Calu3 (cell line): ENCODE data around the gene TTLL10. TPM values are rescaled to one million over a fixed set of nuclear protein-coding genes. Genes with fewer than 3 reads are reported as not detected.

ENCODE experiments used
- BruUV-seq: library from RNA; stranded (reverse); fragments of 400-500 nt; replicated peaks from 2 replicates; lab custom pipeline; 2021; lab: Mats Ljungman, UMichigan
- CTCF ChIA-PET: fragments of 300-600 bp; sonication (Branson Sonifier 250); formaldehyde crosslinking; loops from one replicate; lab custom pipeline; 2022; ENCODE audit warnings: antibody characterized with exemption; lab: Charles Lee
- DNase-seq: peaks from one replicate; pipeline ENCODE4 v3.0.0; 2022
- H3K27ac Mint-ChIP-seq: one replicate; pipeline ENCODE4 v1.8.0; 2022; ENCODE audit warnings: mixed read lengths; ENCODE audit not compliant: unreplicated experiment
- H3K27me3 Mint-ChIP-seq: one replicate; pipeline ENCODE4 v1.8.0; 2022; ENCODE audit warnings: mixed read lengths; ENCODE audit not compliant: unreplicated experiment
- H3K36me3 Mint-ChIP-seq: one replicate; pipeline ENCODE4 v1.8.0; 2022; ENCODE audit warnings: mild to moderate bottlenecking, moderate library complexity, mixed read lengths; ENCODE audit not compliant: insufficient read depth, unreplicated experiment
- H3K4me1 Mint-ChIP-seq: one replicate; pipeline ENCODE4 v1.8.0; 2022; ENCODE audit warnings: mild to moderate bottlenecking, low read depth, mixed read lengths; ENCODE audit not compliant: unreplicated experiment
- H3K4me3 Mint-ChIP-seq: one replicate; pipeline ENCODE4 v1.8.0; 2022; ENCODE audit warnings: mild to moderate bottlenecking, low read depth, moderate library complexity, mixed read lengths; ENCODE audit not compliant: unreplicated experiment
- H3K9me3 Mint-ChIP-seq: one replicate; pipeline ENCODE4 v1.8.0; 2022; ENCODE audit warnings: low read depth, mixed read lengths; ENCODE audit not compliant: unreplicated experiment
- intact Hi-C: fragments of 100-400 bp; cut with micrococcal nuclease; formaldehyde crosslinking; loops from one replicate; pipeline ENCODE4 v1.10.0; 2022; ENCODE audit not compliant: unreplicated experiment
- total RNA-seq: library from RNA; stranded (reverse); gene quantifications from 2 replicates; pipeline ENCODE4 v1.2.3, GENCODE V29; 2022
- TF ChIP-seq, protein P1 (sequence below): fragments of 200-600 bp; IDR thresholded peaks from one replicate; pipeline ENCODE4 v1.8.0; 2022; ENCODE audit warnings: antibody characterized with exemption; ENCODE audit not compliant: unreplicated experiment

TTLL10 gene
- total RNA-seq, 1 experiment from 2014 or later: 3.5 TPM

DNA sequence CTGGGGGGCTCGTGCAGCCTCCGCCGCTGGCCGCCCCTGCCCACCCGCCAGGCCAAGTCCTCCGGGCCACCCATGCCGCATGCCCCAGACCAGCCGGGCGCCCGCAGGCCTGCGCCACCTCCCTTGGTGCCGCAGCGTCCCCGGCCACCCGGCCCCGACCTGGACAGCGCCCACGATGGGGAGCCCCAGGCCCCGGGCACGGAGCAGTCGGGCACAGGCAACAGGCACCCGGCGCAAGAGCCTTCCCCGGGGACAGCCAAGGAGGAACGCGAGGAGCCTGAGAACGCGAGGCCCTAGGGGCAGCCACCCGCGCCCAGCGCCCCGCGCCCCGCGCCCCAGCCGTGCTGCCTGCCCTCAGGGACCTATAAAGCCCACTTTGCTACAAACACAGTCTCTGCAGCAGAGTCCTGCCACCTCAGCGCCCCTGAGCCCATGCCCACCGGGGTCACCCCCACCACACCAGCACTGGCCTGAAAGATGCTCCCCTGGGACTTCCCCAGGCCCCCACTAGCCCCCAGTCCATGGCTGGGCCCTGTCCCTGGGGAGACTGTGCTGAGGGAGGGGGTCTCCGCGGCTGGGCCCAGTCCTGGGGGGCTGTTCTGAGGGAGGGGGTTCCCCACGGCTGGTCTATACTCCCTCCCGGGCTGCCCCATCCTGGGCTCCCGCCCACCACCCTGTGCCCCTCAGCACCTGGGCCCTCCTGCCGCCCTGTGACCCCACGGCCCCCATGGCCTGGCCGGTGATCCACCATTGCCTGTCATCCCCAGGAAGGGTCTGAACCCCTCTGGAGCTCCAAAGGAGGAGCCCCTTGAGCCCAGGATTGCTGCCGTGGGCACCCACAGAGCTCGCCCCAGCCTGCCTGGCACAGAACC is 24.1 kb downstream of the TTLL10 start:
- no peaks in the 10 kb centered on the region for H3K4me1 Mint-ChIP-seq
- no peak for DNase-seq
- CTCF ChIA-PET: interaction anchor here (0.6 kb wide), 1 partner anchor 209 kb away, joined by 9 read pairs; no protein-coding TSS in a partner anchor
- H3K4me3 Mint-ChIP-seq: no peak overlapping the region
- H3K27me3 Mint-ChIP-seq: no peaks in the 10 kb centered on the region
- BruUV-seq: no TSS peak
- peaks cover 4% of the 10 kb centered on the region for H3K9me3 Mint-ChIP-seq
- no peak overlapping the region for H3K27ac Mint-ChIP-seq
- TF ChIP-seq, protein P1, sequence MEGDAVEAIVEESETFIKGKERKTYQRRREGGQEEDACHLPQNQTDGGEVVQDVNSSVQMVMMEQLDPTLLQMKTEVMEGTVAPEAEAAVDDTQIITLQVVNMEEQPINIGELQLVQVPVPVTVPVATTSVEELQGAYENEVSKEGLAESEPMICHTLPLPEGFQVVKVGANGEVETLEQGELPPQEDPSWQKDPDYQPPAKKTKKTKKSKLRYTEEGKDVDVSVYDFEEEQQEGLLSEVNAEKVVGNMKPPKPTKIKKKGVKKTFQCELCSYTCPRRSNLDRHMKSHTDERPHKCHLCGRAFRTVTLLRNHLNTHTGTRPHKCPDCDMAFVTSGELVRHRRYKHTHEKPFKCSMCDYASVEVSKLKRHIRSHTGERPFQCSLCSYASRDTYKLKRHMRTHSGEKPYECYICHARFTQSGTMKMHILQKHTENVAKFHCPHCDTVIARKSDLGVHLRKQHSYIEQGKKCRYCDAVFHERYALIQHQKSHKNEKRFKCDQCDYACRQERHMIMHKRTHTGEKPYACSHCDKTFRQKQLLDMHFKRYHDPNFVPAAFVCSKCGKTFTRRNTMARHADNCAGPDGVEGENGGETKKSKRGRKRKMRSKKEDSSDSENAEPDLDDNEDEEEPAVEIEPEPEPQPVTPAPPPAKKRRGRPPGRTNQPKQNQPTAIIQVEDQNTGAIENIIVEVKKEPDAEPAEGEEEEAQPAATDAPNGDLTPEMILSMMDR: no peak
- no peaks in the 10 kb centered on the region for H3K36me3 Mint-ChIP-seq
- intact Hi-C loops: no loop called here

DNA sequence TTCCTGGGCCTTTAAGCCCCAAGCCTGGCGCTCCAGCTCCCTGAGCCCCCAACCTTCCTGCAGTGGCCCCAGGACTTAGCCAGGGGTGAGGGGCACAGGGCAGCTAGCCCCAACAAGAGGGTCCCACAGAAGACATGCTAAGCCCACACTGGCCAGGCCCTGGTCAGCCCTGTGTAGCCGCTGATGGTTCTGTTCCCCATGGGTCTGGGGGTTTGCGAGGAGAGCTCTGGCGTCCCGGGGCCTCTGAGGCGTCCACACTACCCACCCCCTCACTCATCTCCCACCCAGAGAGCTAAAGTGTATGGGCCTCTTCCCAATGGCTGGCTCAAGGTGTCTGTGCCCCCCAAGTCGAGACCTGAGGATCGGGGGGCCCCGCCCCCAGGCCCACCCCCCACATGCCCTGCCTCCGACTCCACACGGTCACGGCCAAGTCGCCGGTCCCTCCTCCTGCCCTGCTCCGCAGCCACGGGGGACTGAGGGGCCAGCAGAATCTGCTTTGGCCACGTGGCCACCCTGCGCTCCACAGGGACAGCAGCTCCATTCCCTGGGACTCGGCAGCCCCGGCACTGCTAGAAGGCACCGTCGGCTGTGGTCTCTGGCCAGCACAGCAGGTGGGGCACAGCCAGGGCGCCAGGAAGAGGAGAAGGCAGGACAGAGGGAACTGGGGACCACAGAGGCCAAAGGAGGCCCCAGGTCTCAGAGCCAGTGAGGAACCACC is 24.9 kb downstream of the TTLL10 start:
- intact Hi-C loops: no loop called here
- H3K36me3 Mint-ChIP-seq: no peaks in the 10 kb centered on the region
- peaks cover 7% of the 10 kb centered on the region for H3K27me3 Mint-ChIP-seq
- no peak overlapping the region for H3K4me3 Mint-ChIP-seq
- DNase-seq: no peak
- H3K27ac Mint-ChIP-seq: no peak overlapping the region
- H3K4me1 Mint-ChIP-seq: no peaks in the 10 kb centered on the region
- BruUV-seq: no TSS peak
- CTCF ChIA-PET: interaction anchor here (0.6 kb wide), 1 partner anchor 209 kb away, joined by 9 read pairs; no protein-coding TSS in a partner anchor
- peaks cover 4% of the 10 kb centered on the region for H3K9me3 Mint-ChIP-seq
- TF ChIP-seq, protein P1: no peak

DNA sequence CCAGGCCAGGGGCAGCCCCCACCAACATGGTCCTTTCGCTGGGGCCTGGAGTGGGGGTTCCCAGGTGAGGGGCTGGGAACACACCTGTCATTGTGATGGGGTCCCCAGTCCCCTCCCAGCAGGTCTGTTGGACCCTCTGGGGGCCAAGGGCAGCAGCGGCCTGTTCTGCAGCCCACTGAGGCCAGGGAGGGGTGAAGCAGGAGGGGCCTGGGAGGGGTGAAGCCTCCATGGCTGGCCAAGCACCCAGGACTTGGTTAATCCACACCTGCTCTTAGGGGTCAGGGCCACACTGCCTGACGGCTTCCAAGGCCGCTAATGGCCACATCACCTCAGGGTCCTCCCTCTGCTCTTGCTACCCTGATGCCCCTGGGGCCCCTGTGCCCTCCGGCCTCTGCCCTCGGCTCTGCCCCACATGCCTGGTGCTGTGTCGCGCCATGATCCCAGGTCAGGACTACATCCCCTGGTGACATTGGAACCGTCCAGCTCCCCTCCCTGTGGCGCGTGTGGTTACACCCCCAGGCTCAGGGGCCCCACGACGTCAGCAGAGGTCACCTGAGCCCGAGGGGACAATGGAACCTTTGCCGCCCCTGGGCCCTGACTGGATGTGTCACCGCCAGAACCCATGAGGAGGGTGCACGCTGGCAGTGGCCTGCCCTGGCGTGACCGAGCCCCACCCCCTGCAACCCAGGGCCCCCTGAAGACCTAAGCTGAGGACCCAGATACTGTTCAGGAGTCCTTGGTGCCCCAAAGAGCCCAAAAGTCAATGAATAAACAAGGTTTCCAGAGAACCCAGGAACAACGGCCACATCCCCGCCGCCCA is 25.7 kb downstream of the TTLL10 start:
- peaks cover 12% of the 10 kb centered on the region for H3K27me3 Mint-ChIP-seq
- intact Hi-C loops: no loop called here
- no peak overlapping the region for H3K27ac Mint-ChIP-seq
- DNase-seq: no peak
- TF ChIP-seq, protein P1: no peak
- CTCF ChIA-PET: no interaction called here
- BruUV-seq: no TSS peak
- H3K4me1 Mint-ChIP-seq: no peaks in the 10 kb centered on the region
- H3K4me3 Mint-ChIP-seq: no peak overlapping the region
- no peaks in the 10 kb centered on the region for H3K36me3 Mint-ChIP-seq
- peaks cover 4% of the 10 kb centered on the region for H3K9me3 Mint-ChIP-seq
